ENCODE data around the gene FUZ.

Gene FUZ

GRCh38 chr19:49851456-49852259 is 38.6 kb upstream of the FUZ start:
- DNase-seq, result peak; percentile 29

GRCh38 chr19:49850487-49851342 is 37.6 kb upstream of the FUZ start, which contains the start of gene PTOV1:
Gene PTOV1, plus strand, starts transcription at chr19:49851159.
- peak; percentile 88 for DNase-seq

GRCh38 chr19:49850221-49850486 is 37.1 kb upstream of the FUZ start:
- no peak for DNase-seq

GRCh38 chr19:49849433-49850220 is 36.5 kb upstream of the FUZ start:
- no peak for DNase-seq

GRCh38 chr19:49848938-49849337 is 35.8 kb upstream of the FUZ start:
- DNase-seq, result no peak

- DNase-seq, result no peak
Observed at GRCh38 chr19:49847731-49848696, 34.9 kb upstream of the FUZ start.

- no peak for DNase-seq
Observed at GRCh38 chr19:49846408-49846807, 33.3 kb upstream of the FUZ start.

- DNase-seq, result no peak
Observed at GRCh38 chr19:49845414-49845813, 32.3 kb upstream of the FUZ start.

GRCh38 chr19:49844138-49845095 is 31.3 kb upstream of the FUZ start:
- DNase-seq, result no peak

- DNase-seq, result peak; percentile 50
Observed at GRCh38 chr19:49843265-49843664, 30.2 kb upstream of the FUZ start.

GRCh38 chr19:49840736-49841249 is 27.7 kb upstream of the FUZ start:
- DNase-seq, result no peak

- DNase-seq, result no peak
Observed at GRCh38 chr19:49840321-49840720, 27.2 kb upstream of the FUZ start.

- DNase-seq, result no peak
Observed at GRCh38 chr19:49839713-49840112, 26.6 kb upstream of the FUZ start.

GRCh38 chr19:49838885-49839588 is 25.9 kb upstream of the FUZ start:
- no peak for DNase-seq

GRCh38 chr19:49837425-49837824 is 24.3 kb upstream of the FUZ start:
- DNase-seq, result no peak

- DNase-seq, result no peak
Observed at GRCh38 chr19:49837009-49837310, 23.9 kb upstream of the FUZ start.

- no peak for DNase-seq
Observed at GRCh38 chr19:49836176-49837008, 23.3 kb upstream of the FUZ start.

- no peak for DNase-seq
Observed at GRCh38 chr19:49835562-49835961, 22.5 kb upstream of the FUZ start.

- no peak for DNase-seq
Observed at GRCh38 chr19:49833599-49833998, 20.5 kb upstream of the FUZ start.

Measured in CD4-positive, alpha-beta T cell treated with Interferon gamma for 1 hour (primary cell).